SH-SY5Y (cell line): ENCODE data around the gene ERFL.

Experiments
- GATA2 ChIP-seq: IDR thresholded peaks from 2 replicates; pipeline ENCODE4 v1.6.1; 2011; ENCODE audit warnings: mild to moderate bottlenecking, low read depth, low read length
- GATA3 ChIP-seq: IDR thresholded peaks from 2 replicates; pipeline ENCODE4 v1.6.1; 2011; ENCODE audit warnings: low read depth, mild to moderate bottlenecking, low read length, moderate library complexity

GRCh38 chr19:41941410-41942202, 13.4 kb upstream of the ERFL start:
- TF ChIP-seq GATA2 (no peak), GATA3 (no peak)
